NCI-H2107 (cell line): Measurements from ENCODE around the gene SYT5.
"Not testable (repeated sequence)": the region's sequence is repeated elsewhere in the genome, so short reads cannot be mapped to it uniquely, and the experiment has no call there.

Experiments
- DNase-seq: peaks from one replicate; lab custom pipeline; 2025; lab: John Stamatoyannopoulos, UW

SYT5 gene

GRCh38 chr19:55179606-55180484 is at the start of gene SYT5:
TSS of gene SYT5 (minus strand) at chr19:55180289. CDS start at chr19:55179041, 1,248 bp downstream.
- no peak for DNase-seq

GRCh38 chr19:55229789-55230182 is 49.7 kb upstream of the SYT5 start:
- no peak for DNase-seq

GRCh38 chr19:55229145-55229788 is 49.2 kb upstream of the SYT5 start:
- no peak for DNase-seq

- DNase-seq, result no peak
These were observed 48.4 kb upstream of the SYT5 start, which contains the start of gene TMEM86B for GRCh38 chr19:55228403-55229031. TSS of gene TMEM86B (minus strand) at chr19:55228763. CDS start at chr19:55228741, 22 bp downstream.

- DNase-seq, result no peak
These were observed 47.9 kb upstream of the SYT5 start for GRCh38 chr19:55228015-55228391.

- DNase-seq, result no peak
These were observed 47.3 kb upstream of the SYT5 start for GRCh38 chr19:55227241-55228014.

- DNase-seq, result no peak
These were observed 46.7 kb upstream of the SYT5 start for GRCh38 chr19:55226788-55227187.

GRCh38 chr19:55226273-55226672 is 46.2 kb upstream of the SYT5 start:
- no peak for DNase-seq

GRCh38 chr19:55225415-55225958 is 45.4 kb upstream of the SYT5 start:
- DNase-seq, result no peak

- DNase-seq, result not testable (repeated sequence)
These were observed 44.8 kb upstream of the SYT5 start for GRCh38 chr19:55224679-55225414.

GRCh38 chr19:55224038-55224665 is 44.1 kb upstream of the SYT5 start:
- no peak for DNase-seq

GRCh38 chr19:55223291-55224037 is 43.4 kb upstream of the SYT5 start:
- DNase-seq, result no peak

- DNase-seq, result no peak
These were observed 40.4 kb upstream of the SYT5 start for GRCh38 chr19:55220525-55220924.

GRCh38 chr19:55216461-55217198 is 36.5 kb upstream of the SYT5 start:
- DNase-seq, result peak; percentile 91

- DNase-seq, result no peak
These were observed 33.5 kb upstream of the SYT5 start for GRCh38 chr19:55213547-55213946.

- DNase-seq, result no peak
These were observed 32.4 kb upstream of the SYT5 start for GRCh38 chr19:55212447-55212846.

- no peak for DNase-seq
These were observed 29.8 kb upstream of the SYT5 start for GRCh38 chr19:55209693-55210472.
